ENCODE measurements around the gene CHAC2.

- TF ChIP-seq CTCF (IDR thresholded peaks at IDR 0.05; ENCODE audit: low read depth, low read length) (no peak), EZH2phosphoT487 (IDR thresholded peaks at IDR 0.05; ENCODE audit: low read depth) (no peak)
Measured at GRCh38 chr2:53819634-53820033, 52.0 kb downstream of the CHAC2 start.

Data from OCI-LY3 (cell line).